DND-41 (cell line): ENCODE measurements around the gene MVP.
A peak's percentile ranks its signal among the peaks of the same experiment; 100 is the strongest.
"Not testable (repeated sequence)": the region's sequence is repeated elsewhere in the genome, so short reads cannot be mapped to it uniquely, and the experiment has no call there.

Experiments used
- ATAC-seq: fragments of 200-7000 bp; cut with Tn5 transposase; 3 replicates; pipeline ENCODE4 v1.9.1; 2021; ENCODE audit warnings: low read depth; ENCODE audit not compliant: insufficient read depth
- DNase-seq: peaks from one replicate; pipeline ENCODE4 v3.0.0-alpha.2; 2020
- H2AFZ ChIP-seq: 2 replicates; pipeline ENCODE4 v1.6.0; 2012; ENCODE audit warnings: low read depth, low read length
- H3K27ac ChIP-seq: 2 replicates; pipeline ENCODE4 v1.5.1; 2012; ENCODE audit warnings: low read length, inconsistent platforms
- H3K27me3 ChIP-seq: fragments of 200-600 bp; sonication (generic); 2 replicates; pipeline ENCODE4 v1.6.0; 2012; ENCODE audit warnings: low read length, mild to moderate bottlenecking, inconsistent platforms; ENCODE audit not compliant: insufficient read depth, poor library complexity
- H3K36me3 ChIP-seq: 2 replicates; pipeline ENCODE4 v1.5.1; 2012; ENCODE audit warnings: low read length, inconsistent platforms; ENCODE audit not compliant: insufficient read depth
- H3K4me1 ChIP-seq: 2 replicates; pipeline ENCODE4 v1.5.1; 2012; ENCODE audit warnings: mild to moderate bottlenecking, low read length; ENCODE audit not compliant: insufficient read depth
- H3K4me2 ChIP-seq: 2 replicates; pipeline ENCODE4 v1.6.0; 2012; ENCODE audit warnings: mild to moderate bottlenecking, moderate library complexity, low read length, inconsistent platforms; ENCODE audit not compliant: insufficient read depth
- H3K4me3 ChIP-seq, 2 experiments: fragments of 200-600 bp in 1 of 2; shearing (Covaris generic) in 1 of 2; 2 replicates each; pipeline ENCODE4 v1.5.1; 2012 to 2016; ENCODE audit warnings: inconsistent platforms in 2 of 2, low read length in 2 of 2, mild to moderate bottlenecking in 2 of 2, low read depth in 1 of 2, moderate library complexity in 1 of 2
- H3K79me2 ChIP-seq: 2 replicates; pipeline ENCODE4 v1.6.0; 2012; ENCODE audit warnings: low read length, inconsistent platforms; ENCODE audit not compliant: insufficient read depth
- H3K9ac ChIP-seq: 2 replicates; pipeline ENCODE4 v1.6.0; 2012; ENCODE audit warnings: low read depth, mild to moderate bottlenecking, inconsistent platforms, low read length, moderate library complexity
- H3K9me3 ChIP-seq: 2 replicates; pipeline ENCODE4 v1.5.1; 2012; ENCODE audit warnings: low read length, moderate library complexity, mild to moderate bottlenecking, inconsistent platforms; ENCODE audit not compliant: insufficient read depth, severe bottlenecking
- H4K20me1 ChIP-seq: 2 replicates; pipeline ENCODE4 v1.6.0; 2012; ENCODE audit warnings: low read length; ENCODE audit not compliant: insufficient read depth
- CTCF ChIP-seq: IDR thresholded peaks from 2 replicates; pipeline ENCODE4 v1.5.1; 2012; ENCODE audit warnings: borderline replicate concordance, low read length, moderate library complexity, mild to moderate bottlenecking; ENCODE audit not compliant: poor library complexity, severe bottlenecking; ENCODE audit errors: extremely low read depth
- EZH2 ChIP-seq: IDR thresholded peaks from 3 replicates; pipeline ENCODE4 v1.6.1; 2012; ENCODE audit warnings: borderline replicate concordance, low read depth, mild to moderate bottlenecking, moderate library complexity, low read length, inconsistent platforms; ENCODE audit not compliant: severe bottlenecking

MVP gene

GRCh38 chr16:29863669-29863984 lies 43.4 kb downstream of the MVP start:
- Histone ChIP-seq H3K36me3 (peaks cover 26% of the 10 kb centered on the region), H4K20me1 (no peaks in the 10 kb centered on the region), H3K79me2 (peaks cover 24% of the 10 kb centered on the region), H3K27me3 (no peaks in the 10 kb centered on the region), H2AFZ (peak overlapping the region; percentile 65), H3K4me1 (peaks cover 35% of the 10 kb centered on the region), H3K9me3 (no peaks in the 10 kb centered on the region), H3K9ac (peak overlapping the region; percentile 79), H3K4me2 (peak overlapping the region; percentile 94), H3K27ac (peak overlapping the region; percentile 89), H3K4me3 (peak overlapping the region in 1 of 2 experiments; percentile 84; a peak in 2 of 4 replicates)
- TF ChIP-seq EZH2 (no peak), CTCF (no peak)
- no peak for DNase-seq
- no peak for ATAC-seq

GRCh38 chr16:29864205-29864604 lies 43.9 kb downstream of the MVP start:
- no peaks in the 10 kb centered on the region for H3K27me3 ChIP-seq
- H3K36me3 ChIP-seq = peaks cover 20% of the 10 kb centered on the region
- peak overlapping the region in 1 of 2 experiments; percentile 84; a peak in 2 of 4 replicates for H3K4me3 ChIP-seq
- no peak overlapping the region for H2AFZ ChIP-seq
- H3K4me2 ChIP-seq = peak overlapping the region; percentile 94
- peaks cover 35% of the 10 kb centered on the region for H3K4me1 ChIP-seq
- peak overlapping the region; percentile 79 for H3K9ac ChIP-seq
- H3K27ac ChIP-seq = peak overlapping the region; percentile 33; the same call in 1 of the 2 replicates
- ATAC-seq (no peak), DNase-seq (no peak)
- no peaks in the 10 kb centered on the region for H3K9me3 ChIP-seq
- H3K79me2 ChIP-seq = peaks cover 24% of the 10 kb centered on the region
- TF ChIP-seq EZH2 (no peak), CTCF (no peak)
- H4K20me1 ChIP-seq = no peaks in the 10 kb centered on the region

GRCh38 chr16:29868396-29869009 lies 48.2 kb downstream of the MVP start:
- no peak overlapping the region for H3K4me3 ChIP-seq
- ATAC-seq (no peak), DNase-seq (no peak)
- H3K9me3 ChIP-seq = no peaks in the 10 kb centered on the region
- no peak overlapping the region for H3K4me2 ChIP-seq
- H4K20me1 ChIP-seq = no peaks in the 10 kb centered on the region
- H2AFZ ChIP-seq = no peak overlapping the region
- peaks cover 15% of the 10 kb centered on the region for H3K4me1 ChIP-seq
- no peaks in the 10 kb centered on the region for H3K27me3 ChIP-seq
- H3K9ac ChIP-seq = no peak overlapping the region
- no peaks in the 10 kb centered on the region for H3K36me3 ChIP-seq
- no peaks in the 10 kb centered on the region for H3K79me2 ChIP-seq
- TF ChIP-seq EZH2 (no peak), CTCF (no peak)
- no peak overlapping the region for H3K27ac ChIP-seq

GRCh38 chr16:29869067-29869466 lies 48.8 kb downstream of the MVP start:
- H3K36me3 ChIP-seq, H3K9ac ChIP-seq, H3K27ac ChIP-seq, ATAC-seq, H4K20me1 ChIP-seq, H3K4me2 ChIP-seq, H3K9me3 ChIP-seq, H3K4me1 ChIP-seq, H3K27me3 ChIP-seq, H2AFZ ChIP-seq, H3K79me2 ChIP-seq, DNase-seq, H3K4me3 ChIP-seq: not testable (repeated sequence)
